DOHH2 (cell line): ENCODE measurements around the gene FUT1.
A peak's percentile ranks its signal among the peaks of the same experiment; 100 is the strongest.

Experiments
- H3F3A ChIP-seq: fragments of 200-600 bp; sonication (generic), shearing (Covaris generic); 2 replicates; pipeline ENCODE4 v1.6.0; 2016; ENCODE audit warnings: antibody characterized with exemption, mild to moderate bottlenecking; ENCODE audit not compliant: control insufficient read depth, insufficient read depth
- H3K27ac ChIP-seq: fragments of 200-600 bp; sonication (generic); 2 replicates; pipeline ENCODE4 v1.5.1; 2014; ENCODE audit warnings: low read depth, mild to moderate bottlenecking, low read length, moderate library complexity
- H3K27me3 ChIP-seq: fragments of 200-600 bp; sonication (generic); 2 replicates; pipeline ENCODE4 v1.6.1; 2014; ENCODE audit warnings: mild to moderate bottlenecking, low read length, mixed read lengths; ENCODE audit not compliant: control insufficient read depth
- H3K36me3 ChIP-seq: fragments of 200-600 bp; sonication (generic); 2 replicates; pipeline ENCODE4 v1.6.1; 2014; ENCODE audit warnings: mild to moderate bottlenecking, low read length, moderate library complexity, mixed read lengths; ENCODE audit not compliant: control insufficient read depth
- H3K4me1 ChIP-seq: fragments of 200-600 bp; sonication (generic); 2 replicates; pipeline ENCODE4 v1.6.1; 2014; ENCODE audit warnings: mild to moderate bottlenecking, low read length, mixed read lengths; ENCODE audit not compliant: control insufficient read depth
- H3K4me2 ChIP-seq: fragments of 200-600 bp; sonication (generic); 2 replicates; pipeline ENCODE4 v1.6.0; 2014; ENCODE audit warnings: mild to moderate bottlenecking, low read length, moderate library complexity
- H3K4me3 ChIP-seq: fragments of 200-600 bp; sonication (generic); 2 replicates; pipeline ENCODE4 v1.5.1; 2014; ENCODE audit warnings: mild to moderate bottlenecking, low read length, mixed read lengths
- H3K79me2 ChIP-seq: fragments of 200-600 bp; sonication (generic); 2 replicates; pipeline ENCODE4 v1.6.1; 2014; ENCODE audit warnings: mild to moderate bottlenecking, low read length, mixed read lengths; ENCODE audit not compliant: control insufficient read depth
- H3K9me2 ChIP-seq: fragments of 200-600 bp; sonication (generic); replicated peaks from 2 replicates; pipeline ENCODE4 v1.6.1; 2014; ENCODE audit warnings: mild to moderate bottlenecking, low read length, mixed read lengths; ENCODE audit not compliant: control insufficient read depth
- H3K9me3 ChIP-seq: fragments of 200-600 bp; sonication (generic); 2 replicates; pipeline ENCODE4 v1.6.1; 2014; ENCODE audit warnings: antibody characterized with exemption, low read length, mixed read lengths; ENCODE audit not compliant: control insufficient read depth, insufficient read depth
- H4K20me1 ChIP-seq: fragments of 200-600 bp; sonication (generic); 2 replicates; pipeline ENCODE4 v1.6.0; 2014; ENCODE audit warnings: low read depth, mild to moderate bottlenecking, antibody characterized with exemption, low read length, moderate library complexity; ENCODE audit not compliant: control insufficient read depth, insufficient read depth
- CTCF ChIP-seq: fragments of 200-600 bp; sonication (generic); IDR thresholded peaks from one replicate; pipeline ENCODE4 v1.5.1; 2014; ENCODE audit warnings: antibody characterized with exemption, mild to moderate bottlenecking, low read depth, low read length; ENCODE audit not compliant: poor library complexity, severe bottlenecking
- EZH2phosphoT487 ChIP-seq: fragments of 200-600 bp; sonication (generic); IDR thresholded peaks from 2 replicates; pipeline ENCODE4 v1.6.1; 2017; ENCODE audit warnings: borderline replicate concordance, mild to moderate bottlenecking, antibody characterized with exemption, low read length, moderate library complexity, mixed read lengths

The FUT1 gene

DNA sequence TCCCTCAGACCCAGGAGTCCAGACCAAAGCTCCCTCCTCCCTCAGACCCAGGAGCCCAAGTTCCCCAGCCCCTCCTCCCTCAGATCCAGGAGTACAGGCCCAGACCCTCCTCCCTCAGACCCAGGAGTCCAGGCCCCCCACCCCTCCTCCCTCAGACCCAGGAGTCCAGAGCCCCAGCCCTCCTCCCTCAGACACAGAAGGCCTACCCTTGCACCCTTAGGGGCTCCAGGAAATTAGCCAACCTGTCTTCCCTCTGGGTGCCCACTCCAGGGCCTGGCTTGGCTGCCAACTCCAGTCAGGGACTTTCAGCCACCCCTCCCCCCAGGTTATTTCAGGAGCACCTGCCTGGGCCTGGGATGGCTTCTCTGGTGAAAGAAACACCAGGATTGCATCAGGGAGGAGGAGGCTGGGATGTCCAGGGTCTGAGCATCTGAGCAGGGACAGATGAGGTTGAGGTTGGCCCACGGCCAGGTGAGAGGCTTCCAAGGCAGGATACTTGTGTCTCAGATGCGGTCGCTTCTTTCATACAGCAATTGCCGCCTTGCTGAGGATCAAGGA lies 2.7 kb upstream of the FUT1 start, which contains the start of gene FGF21:
Gene FGF21, plus strand, starts transcription at position 441 of the 558 bp plus-strand sequence. CDS start 713 bp downstream, outside the sequence.
- no peak within 1 kb of the TSS for H3K4me2 ChIP-seq
- H3K4me1 ChIP-seq, result peaks cover 21% of the 10 kb centered on the region
- 0 out of 2 replicates have a peak, but pooled peaks cover 2% of the 10 kb centered on the region for H3F3A ChIP-seq
- H3K27me3 ChIP-seq, result peaks cover 13% of the 10 kb centered on the region
- TF ChIP-seq CTCF (no peak), EZH2phosphoT487 (no peak)
- no peaks in the 10 kb centered on the region for H3K9me3 ChIP-seq
- H3K4me3 ChIP-seq, result no peak within 1 kb of the TSS
- no peaks in the 10 kb centered on the region for H3K79me2 ChIP-seq
- H3K36me3 ChIP-seq, result no peaks in the 10 kb centered on the region
- no peak within 1 kb of the TSS for H3K27ac ChIP-seq
- no peaks in the 10 kb centered on the region for H4K20me1 ChIP-seq
- H3K9me2 ChIP-seq, result no peaks in the 10 kb centered on the region

DNA sequence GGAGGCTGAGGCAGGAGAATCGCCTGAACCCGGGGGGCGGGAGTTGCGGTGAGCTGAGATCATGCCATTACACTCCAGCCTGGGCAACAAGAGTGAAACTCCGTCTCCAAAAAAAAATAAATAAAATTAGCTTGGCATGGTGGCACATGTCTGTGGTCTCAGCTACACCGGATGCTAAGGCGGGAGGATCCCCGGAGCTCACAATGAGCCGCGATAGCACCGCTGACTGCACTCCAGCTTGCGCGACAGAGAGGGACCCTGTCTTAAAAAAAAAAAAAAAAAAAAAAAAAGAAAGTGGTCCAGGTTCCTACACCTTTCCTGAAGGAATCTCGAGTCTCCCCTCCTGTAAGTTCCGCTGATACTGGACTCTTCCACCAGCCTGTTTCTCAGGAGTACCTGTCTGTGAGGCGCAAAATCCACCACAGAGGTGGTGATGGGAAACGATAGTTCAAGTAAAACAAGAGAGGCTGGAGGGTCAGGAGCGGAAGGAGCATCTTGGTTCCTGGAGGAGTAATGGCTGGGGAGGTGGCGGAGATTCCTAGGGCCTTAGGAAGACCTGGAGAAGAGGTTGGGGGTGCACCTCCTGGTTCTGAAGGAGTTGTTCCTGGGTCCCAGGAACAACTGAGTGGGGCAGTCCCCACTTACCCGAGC lies 471 bp downstream of the FUT1 start:
- no peak overlapping the region for H3K27ac ChIP-seq
- peaks cover 13% of the 10 kb centered on the region for H3K27me3 ChIP-seq
- peak overlapping the region; percentile 77 for H3K4me3 ChIP-seq

DNA sequence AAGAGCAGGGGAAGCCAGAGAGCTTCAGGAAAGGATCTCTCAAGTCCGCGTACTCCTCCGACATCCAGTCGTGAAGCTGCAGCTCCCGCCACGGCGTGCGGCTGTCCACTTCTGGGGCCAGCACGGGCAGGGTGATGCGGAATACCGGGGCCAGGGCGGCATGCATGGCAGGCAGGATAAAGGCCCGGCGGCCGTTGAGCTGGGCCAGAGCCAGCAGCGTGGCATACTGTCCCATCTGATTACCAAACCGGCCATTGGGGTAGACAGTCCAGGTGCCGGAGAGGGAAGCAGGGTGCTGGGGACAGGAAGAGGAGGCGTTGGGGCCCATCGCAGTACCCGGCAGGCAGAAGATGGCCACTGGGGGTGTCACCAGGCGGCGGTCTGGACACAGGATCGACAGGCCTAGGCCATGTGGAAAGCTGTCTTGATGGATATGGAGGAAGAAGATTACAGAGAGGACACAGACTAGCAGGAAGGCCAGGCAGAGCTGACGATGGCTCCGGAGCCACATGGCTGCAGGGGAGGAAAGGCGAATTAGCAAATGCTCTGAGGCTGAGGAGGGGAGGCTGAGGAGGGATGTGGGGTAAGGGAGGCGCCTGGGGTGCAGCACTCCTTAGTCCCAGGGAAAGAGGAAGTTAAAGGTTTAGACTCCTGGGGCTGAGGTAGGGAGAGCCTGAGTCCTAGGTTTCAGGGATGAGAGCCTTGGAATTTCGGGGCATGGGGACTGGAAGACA lies 1.5 kb downstream of the FUT1 start:
- H3K27ac ChIP-seq, result no peak overlapping the region
- no peaks in the 10 kb centered on the region for H4K20me1 ChIP-seq
- TF ChIP-seq EZH2phosphoT487, result no peak
- TF ChIP-seq CTCF, result no peak
- H3K9me2 ChIP-seq, result no peaks in the 10 kb centered on the region
- no peaks in the 10 kb centered on the region for H3K79me2 ChIP-seq
- H3K4me2 ChIP-seq, result no peak overlapping the region
- no peaks in the 10 kb centered on the region for H3K9me3 ChIP-seq
- H3K27me3 ChIP-seq, result peaks cover 13% of the 10 kb centered on the region
- H3F3A ChIP-seq, result 0 out of 2 replicates have a peak, but pooled peaks cover 2% of the 10 kb centered on the region
- no peak overlapping the region for H3K4me3 ChIP-seq
- H3K36me3 ChIP-seq, result no peaks in the 10 kb centered on the region
- peaks cover 25% of the 10 kb centered on the region for H3K4me1 ChIP-seq

More for the DNA sequence above, 471 bp downstream of the FUT1 start:
- TF ChIP-seq CTCF, result no peak
- TF ChIP-seq EZH2phosphoT487, result no peak
- H3F3A ChIP-seq, result 0 out of 2 replicates have a peak, but pooled peaks cover 2% of the 10 kb centered on the region
- no peaks in the 10 kb centered on the region for H3K9me2 ChIP-seq
- H3K79me2 ChIP-seq, result no peaks in the 10 kb centered on the region
- peaks cover 22% of the 10 kb centered on the region for H3K4me1 ChIP-seq
- H3K4me2 ChIP-seq, result peak overlapping the region; percentile 89
- H3K36me3 ChIP-seq, result no peaks in the 10 kb centered on the region
- H4K20me1 ChIP-seq, result no peaks in the 10 kb centered on the region
- no peaks in the 10 kb centered on the region for H3K9me3 ChIP-seq
